ENCODE data around the gene LUC7L3. TPM values are rescaled to one million over a fixed set of nuclear protein-coding genes. Genes with fewer than 3 reads are reported as not detected.

The LUC7L3 gene, protein sequence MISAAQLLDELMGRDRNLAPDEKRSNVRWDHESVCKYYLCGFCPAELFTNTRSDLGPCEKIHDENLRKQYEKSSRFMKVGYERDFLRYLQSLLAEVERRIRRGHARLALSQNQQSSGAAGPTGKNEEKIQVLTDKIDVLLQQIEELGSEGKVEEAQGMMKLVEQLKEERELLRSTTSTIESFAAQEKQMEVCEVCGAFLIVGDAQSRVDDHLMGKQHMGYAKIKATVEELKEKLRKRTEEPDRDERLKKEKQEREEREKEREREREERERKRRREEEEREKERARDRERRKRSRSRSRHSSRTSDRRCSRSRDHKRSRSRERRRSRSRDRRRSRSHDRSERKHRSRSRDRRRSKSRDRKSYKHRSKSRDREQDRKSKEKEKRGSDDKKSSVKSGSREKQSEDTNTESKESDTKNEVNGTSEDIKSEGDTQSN
- total RNA-seq (10 to 100 TPM; 76.1 to 89.2 TPM), polyA plus RNA-seq (ENCODE audit: insufficient read length in 6 of 6) (100 to 1,000 TPM; 559 to 831 (median 685) TPM)
- long read RNA-seq, donor 1, full-length matches to known transcripts, result 52 of 377 reads
- long read RNA-seq, donor 1, partial matches to known transcripts, result 298 of 377 reads
- long read RNA-seq, donor 1, other reads (novel, unspliced or antisense), result 27 of 377 reads
- long read RNA-seq, donor 2, full-length matches to known transcripts, result 45 of 370 reads
- long read RNA-seq, donor 2, partial matches to known transcripts, result 314 of 370 reads
- long read RNA-seq, donor 2, other reads (novel, unspliced or antisense), result 11 of 370 reads
- long read RNA-seq, donor 3, full-length matches to known transcripts, result 34 of 210 reads
- long read RNA-seq, donor 3, partial matches to known transcripts, result 176 of 210 reads
- long read RNA-seq, donor 3, other reads (novel, unspliced or antisense), result 0 of 210 reads
- long read RNA-seq, donor 4, transcript LUC7L3-213 (4 exons, 533 nt), result major isoform, 9 of 57 reads
- long read RNA-seq, donor 4, partial matches to known transcripts, result 44 of 57 reads
- long read RNA-seq, donor 4, other reads (novel, unspliced or antisense), result 2 of 57 reads
- long read RNA-seq, donor 5, full-length matches to known transcripts, result 38 of 212 reads
- long read RNA-seq, donor 5, partial matches to known transcripts, result 174 of 212 reads
- long read RNA-seq, donor 5, other reads (novel, unspliced or antisense), result 0 of 212 reads
- long read RNA-seq, donor 6, full-length matches to known transcripts, result 33 of 275 reads
- long read RNA-seq, donor 6, partial matches to known transcripts, result 232 of 275 reads
- long read RNA-seq, donor 6, other reads (novel, unspliced or antisense), result 10 of 275 reads
- long read RNA-seq, donor 7, full-length matches to known transcripts, result 41 of 130 reads
- long read RNA-seq, donor 7, partial matches to known transcripts, result 89 of 130 reads
- long read RNA-seq, donor 7, other reads (novel, unspliced or antisense), result 0 of 130 reads
- long read RNA-seq, donor 8, full-length matches to known transcripts, result 38 of 124 reads
- long read RNA-seq, donor 8, partial matches to known transcripts, result 86 of 124 reads
- long read RNA-seq, donor 8, other reads (novel, unspliced or antisense), result 0 of 124 reads
- long read RNA-seq, donor 9, result 0 reads
- long read RNA-seq, donor 10, partial matches to known transcripts, result 36 of 48 reads
- long read RNA-seq, donor 10, other reads (novel, unspliced or antisense), result 8 of 48 reads
- long read RNA-seq, donor 11, result 0 reads
- long read RNA-seq, donor 12, full-length matches to known transcripts, result 57 of 177 reads
- long read RNA-seq, donor 12, partial matches to known transcripts, result 120 of 177 reads
- long read RNA-seq, donor 12, other reads (novel, unspliced or antisense), result 0 of 177 reads

DNA sequence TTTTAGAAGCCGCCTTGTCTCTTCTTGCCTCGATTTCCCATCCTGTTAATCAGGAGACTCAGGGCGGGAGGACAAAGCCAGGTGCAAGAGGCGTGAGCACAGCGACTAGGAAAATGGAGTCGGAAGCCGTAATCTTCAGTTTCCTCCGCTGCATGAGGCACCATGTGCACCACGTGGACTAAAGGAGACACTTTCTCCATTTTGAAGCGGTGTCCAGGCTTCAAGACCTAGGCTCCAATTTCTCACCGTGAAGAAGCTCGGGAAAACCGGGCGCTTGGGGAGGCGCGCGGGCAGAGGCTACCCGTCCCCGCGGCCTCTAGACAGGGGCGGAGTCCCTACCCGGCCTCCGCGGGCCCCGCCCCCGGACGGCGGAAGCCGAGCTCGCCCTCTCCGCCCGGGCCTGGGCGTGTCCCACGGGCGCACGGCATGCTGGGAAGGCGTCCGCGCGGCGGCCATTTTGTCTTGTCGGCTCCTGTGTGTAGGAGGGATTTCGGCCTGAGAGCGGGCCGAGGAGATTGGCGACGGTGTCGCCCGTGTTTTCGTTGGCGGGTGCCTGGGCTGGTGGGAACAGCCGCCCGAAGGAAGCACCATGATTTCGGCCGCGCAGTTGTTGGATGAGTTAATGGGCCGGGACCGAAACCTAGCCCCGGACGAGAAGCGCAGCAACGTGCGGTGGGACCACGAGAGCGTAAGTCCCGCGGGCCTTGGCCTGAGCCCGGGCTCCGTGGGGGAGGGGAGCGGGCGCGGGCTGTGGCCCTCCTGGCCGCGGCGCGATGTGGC lies at the start of gene LUC7L3:
TSS of gene LUC7L3 (plus strand) at position 460 of the 780 bp plus-strand sequence. CDS start at position 590, 130 bp downstream.
- no peaks in the 10 kb centered on the region for H3K9me3 ChIP-seq
- intact Hi-C loops (cut with DNase I), result no loop called here
- ATAC-seq, result peak; percentile 97
- H3K27me3 ChIP-seq, result no peaks in the 10 kb centered on the region
- peak within 1 kb of the TSS; percentile 95 to 98 for H3K27ac ChIP-seq
- no peak for TF ChIP-seq CTCF (IDR thresholded peaks at IDR 0.05)
- peaks cover 19 to 59% of the 10 kb centered on the region in 2 donors for H3K4me1 ChIP-seq
- peak; percentile 93 to 99 (median 95) for DNase-seq
- H3K4me3 ChIP-seq, result peak within 1 kb of the TSS; percentile 71 to 96
- H3K36me3 ChIP-seq, result no peaks in the 10 kb centered on the region

GRCh38 chr17:50672071-50672470 lies 47.3 kb upstream of the LUC7L3 start:
- H3K4me3 ChIP-seq, result no peak overlapping the region
- no peak overlapping the region for H3K27ac ChIP-seq
- no peaks in the 10 kb centered on the region for H3K9me3 ChIP-seq
- no peak for DNase-seq
- ATAC-seq, result no peak
- H3K4me1 ChIP-seq, result peaks cover 12 to 16% of the 10 kb centered on the region in 2 donors
- no peaks in the 10 kb centered on the region for H3K36me3 ChIP-seq
- intact Hi-C loops (cut with DNase I), result no loop called here
- no peaks in the 10 kb centered on the region for H3K27me3 ChIP-seq
- no peak for TF ChIP-seq CTCF (IDR thresholded peaks at IDR 0.05)

DNA sequence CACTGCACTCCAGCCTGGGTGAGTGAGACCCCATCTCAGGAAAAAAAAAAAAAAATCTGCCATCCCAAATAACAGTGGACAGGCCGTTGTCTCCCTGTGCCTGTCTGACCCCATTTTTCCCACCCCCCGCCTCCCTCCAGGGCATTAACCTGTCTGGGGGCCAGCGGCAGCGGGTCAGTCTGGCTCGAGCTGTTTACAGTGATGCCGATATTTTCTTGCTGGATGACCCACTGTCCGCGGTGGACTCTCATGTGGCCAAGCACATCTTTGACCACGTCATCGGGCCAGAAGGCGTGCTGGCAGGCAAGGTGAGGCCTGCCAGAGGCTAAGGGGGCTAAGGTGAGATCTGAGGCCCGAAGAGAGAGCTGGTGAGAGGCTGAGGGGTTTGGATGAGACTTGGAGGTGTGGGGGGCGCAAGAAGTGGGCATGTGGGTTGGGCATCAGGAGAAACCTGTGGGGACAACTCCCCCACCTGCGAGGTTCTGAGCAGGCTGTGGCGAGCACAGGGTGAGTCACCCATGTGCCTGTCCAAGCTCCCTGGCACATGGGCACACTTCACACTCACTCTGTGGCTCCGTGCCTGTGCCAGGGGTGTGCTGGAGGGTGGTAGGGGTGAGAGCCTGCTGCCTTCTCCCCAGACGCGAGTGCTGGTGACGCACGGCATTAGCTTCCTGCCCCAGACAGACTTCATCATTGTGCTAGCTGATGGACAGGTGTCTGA lies 46.4 kb upstream of the LUC7L3 start:
- H3K27ac ChIP-seq, result no peak overlapping the region
- DNase-seq (no peak), ATAC-seq (peak; percentile 13)
- H3K4me3 ChIP-seq, result no peak overlapping the region
- H3K36me3 ChIP-seq, result no peaks in the 10 kb centered on the region
- peaks cover 12 to 13% of the 10 kb centered on the region in 2 donors for H3K4me1 ChIP-seq
- intact Hi-C loops (cut with DNase I), result no loop called here
- no peaks in the 10 kb centered on the region for H3K9me3 ChIP-seq
- TF ChIP-seq CTCF (IDR thresholded peaks at IDR 0.05), result no peak
- H3K27me3 ChIP-seq, result no peaks in the 10 kb centered on the region
